Superior temporal gyrus (tissue), 1 donor: ENCODE data around the gene BRD1.
"Not testable (repeated sequence)": the region's sequence is repeated elsewhere in the genome, so short reads cannot be mapped to it uniquely, and the experiment has no call there.

ENCODE experiments used
- DNase-seq: peaks from one replicate; pipeline ENCODE4 v3.0.0-alpha.2; 2016; ENCODE audit errors: extremely low spot score

The BRD1 gene

GRCh38 chr22:49853981-49854831 lies 26.5 kb upstream of the BRD1 start:
- DNase-seq = peak; percentile 22

GRCh38 chr22:49852898-49853894 lies 25.5 kb upstream of the BRD1 start, which contains the start of gene ZBED4:
Gene ZBED4 (plus strand): TSS chr22:49853844. CDS start chr22:49883663, 29,819 bp downstream.
- peak; percentile 97 for DNase-seq

- DNase-seq = not testable (repeated sequence)
Observed at GRCh38 chr22:49852568-49852897, 24.9 kb upstream of the BRD1 start.

- DNase-seq = no peak
Observed at GRCh38 chr22:49850959-49851802, 23.5 kb upstream of the BRD1 start.

- DNase-seq = no peak
Observed at GRCh38 chr22:49850021-49850911, 22.6 kb upstream of the BRD1 start.

- no peak for DNase-seq
Observed at GRCh38 chr22:49849161-49850020, 21.7 kb upstream of the BRD1 start.

GRCh38 chr22:49848690-49849160 lies 21.1 kb upstream of the BRD1 start:
- DNase-seq = no peak

- no peak for DNase-seq
Observed at GRCh38 chr22:49847751-49848689, 20.3 kb upstream of the BRD1 start.

- no peak for DNase-seq
Observed at GRCh38 chr22:49845666-49846459, 18.2 kb upstream of the BRD1 start.

- no peak for DNase-seq
Observed at GRCh38 chr22:49845241-49845640, 17.6 kb upstream of the BRD1 start.

- DNase-seq = no peak
Observed at GRCh38 chr22:49838771-49839717, 11.4 kb upstream of the BRD1 start.

- no peak for DNase-seq
Observed at GRCh38 chr22:49833340-49834007, 5.8 kb upstream of the BRD1 start.

GRCh38 chr22:49829044-49829853 lies 1.6 kb upstream of the BRD1 start:
- no peak for DNase-seq

GRCh38 chr22:49828599-49828965 lies 909 bp upstream of the BRD1 start:
- no peak for DNase-seq

- no peak for DNase-seq
Observed at GRCh38 chr22:49827271-49827852, 311 bp downstream of the BRD1 start.
